ENCODE data around the gene NINJ1.

Gene NINJ1

DNA sequence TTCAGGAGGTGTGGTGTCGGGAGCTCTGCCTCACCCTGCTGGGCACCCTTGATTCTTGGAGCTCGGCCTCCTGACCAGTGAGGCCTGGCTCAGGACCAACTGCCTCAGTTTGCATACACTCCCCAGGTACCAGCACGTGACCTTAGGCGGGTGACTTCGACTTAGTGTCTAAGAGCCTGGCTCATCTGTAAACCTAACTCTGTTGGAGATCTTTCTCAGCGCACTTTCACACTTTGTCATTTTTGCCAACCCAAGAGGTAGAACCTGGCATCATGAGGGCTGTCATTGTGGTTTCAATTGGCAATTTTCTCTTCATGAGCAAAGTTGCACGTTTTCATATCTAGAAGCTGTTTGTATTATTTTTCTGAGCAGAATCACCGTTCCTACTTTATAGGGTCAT lies 36.5 kb upstream of the NINJ1 start:
- ATAC-seq (replicated peaks): no peak
- H3K27me3 Mint-ChIP-seq: peaks cover 0 to 8% of the 10 kb centered on the region in 2 donors

DNA sequence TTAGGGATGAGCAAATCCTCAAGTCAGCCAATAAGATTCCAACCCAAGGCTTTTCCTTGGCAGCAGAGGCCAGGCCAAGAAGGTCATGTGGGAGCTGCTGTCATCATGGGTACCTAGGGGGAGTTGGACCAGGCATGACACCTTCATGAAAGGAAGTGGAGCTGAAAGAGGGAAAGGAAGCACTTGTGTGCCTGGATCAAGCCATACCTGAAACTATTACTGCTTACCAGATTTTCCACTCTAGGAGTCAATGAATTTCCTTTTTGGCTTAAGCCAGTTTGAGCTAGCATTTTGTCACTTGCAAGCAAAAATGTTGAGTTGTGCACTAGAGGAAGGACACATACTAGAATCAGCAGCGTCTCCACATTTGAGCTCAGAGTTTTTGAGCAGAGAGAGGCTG lies 35.4 kb upstream of the NINJ1 start:
- peaks cover 6% of the 10 kb centered on the region for H3K36me3 Mint-ChIP-seq (ENCODE audit: insufficient read depth)
- ATAC-seq (replicated peaks) (no peak), DNase-seq (no peak)
- no peaks in the 10 kb centered on the region for H3K9me3 Mint-ChIP-seq
- H3K4me1 Mint-ChIP-seq (ENCODE audit: low read depth in 2 of 2): peaks cover 8 to 9% of the 10 kb centered on the region in 2 donors
- H3K27me3 Mint-ChIP-seq: peaks cover 0 to 8% of the 10 kb centered on the region in 2 donors
- H3K4me3 Mint-ChIP-seq: no peak overlapping the region
- peak overlapping the region in 1 of 2 donors; percentile 16 for H3K27ac Mint-ChIP-seq

More for the DNA sequence above, 36.5 kb upstream of the NINJ1 start:
- Mint-ChIP-seq H3K27ac (no peak overlapping the region), H3K4me3 (no peak overlapping the region), H3K36me3 (ENCODE audit: insufficient read depth) (peaks cover 6% of the 10 kb centered on the region), H3K4me1 (ENCODE audit: low read depth in 2 of 2) (peaks cover 8 to 9% of the 10 kb centered on the region in 2 donors), H3K9me3 (no peaks in the 10 kb centered on the region)
- no peak for DNase-seq

DNA sequence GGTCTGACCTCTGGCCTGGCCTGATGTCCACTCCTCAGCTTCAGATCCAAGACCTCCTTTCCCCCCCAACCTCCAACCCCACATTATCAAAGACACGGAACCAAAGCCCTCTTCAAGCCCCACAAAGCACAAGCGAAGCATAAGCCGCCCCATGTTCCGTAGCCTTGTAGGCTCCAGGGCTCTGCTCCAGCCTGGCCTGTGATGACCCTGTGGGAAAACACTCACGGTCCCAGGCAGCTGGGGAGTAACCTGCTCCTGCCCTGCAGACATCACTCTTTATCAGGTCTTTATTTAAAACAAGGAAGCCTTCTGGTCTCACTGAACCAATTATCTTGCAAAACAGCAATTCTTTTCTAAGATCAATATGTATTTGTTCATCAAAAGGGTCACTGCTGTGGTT lies 34.5 kb upstream of the NINJ1 start:
- H3K4me1 Mint-ChIP-seq (ENCODE audit: low read depth in 2 of 2): peaks cover 6 to 8% of the 10 kb centered on the region in 2 donors
- DNase-seq (no peak), ATAC-seq (replicated peaks) (no peak)
- H3K9me3 Mint-ChIP-seq: no peaks in the 10 kb centered on the region
- H3K27me3 Mint-ChIP-seq: peaks cover 0 to 3% of the 10 kb centered on the region in 2 donors
- peak overlapping the region in 1 of 2 donors; percentile 9 for H3K27ac Mint-ChIP-seq
- no peak overlapping the region for H3K4me3 Mint-ChIP-seq
- H3K36me3 Mint-ChIP-seq (ENCODE audit: insufficient read depth): peaks cover 4% of the 10 kb centered on the region

DNA sequence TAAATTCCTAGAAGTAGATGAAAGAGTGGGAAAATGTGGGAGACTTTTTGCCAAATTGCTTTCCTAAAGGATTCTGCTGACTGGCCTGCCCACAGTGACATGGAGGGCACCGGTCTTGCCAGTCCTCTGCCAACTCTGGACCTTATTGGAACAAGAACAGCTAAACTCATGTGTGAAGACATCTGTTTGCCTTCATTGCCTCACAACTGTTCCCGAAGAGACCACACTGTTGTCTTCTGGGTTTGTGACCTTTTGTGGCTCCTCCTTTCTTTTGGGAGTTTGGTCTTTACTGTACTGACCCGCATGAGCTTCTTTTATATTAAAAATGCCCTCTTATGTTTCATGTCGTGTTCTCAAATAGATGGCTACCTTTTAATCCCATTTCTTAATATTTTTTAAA lies 33.8 kb upstream of the NINJ1 start:
- H3K9me3 Mint-ChIP-seq: no peaks in the 10 kb centered on the region
- DNase-seq: no peak
- ATAC-seq (replicated peaks): no peak
- no peaks in the 10 kb centered on the region for H3K27me3 Mint-ChIP-seq
- H3K36me3 Mint-ChIP-seq (ENCODE audit: insufficient read depth): peaks cover 3% of the 10 kb centered on the region
- H3K27ac Mint-ChIP-seq: no peak overlapping the region
- H3K4me1 Mint-ChIP-seq (ENCODE audit: low read depth in 2 of 2): peaks cover 4 to 8% of the 10 kb centered on the region in 2 donors
- H3K4me3 Mint-ChIP-seq: no peak overlapping the region

DNA sequence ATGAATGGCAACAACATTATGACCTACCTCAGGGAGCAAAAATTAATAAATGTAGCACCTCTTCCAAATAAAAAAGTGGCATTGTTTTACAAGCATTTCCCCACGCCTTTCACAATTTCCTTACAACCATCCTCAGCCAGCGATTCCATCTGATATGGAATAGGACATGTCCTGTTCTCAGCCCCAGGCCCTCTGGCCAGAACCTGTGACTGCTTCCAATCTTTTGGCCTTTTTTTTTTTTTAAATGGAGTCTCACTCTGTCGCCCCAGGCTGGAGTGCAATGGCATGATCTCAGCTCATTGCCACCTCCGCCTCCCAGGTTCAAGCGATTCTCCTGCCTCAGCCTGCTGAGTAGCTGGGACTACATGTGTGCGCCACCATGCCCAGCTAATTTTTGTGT lies 33.1 kb upstream of the NINJ1 start:
- Mint-ChIP-seq H3K27me3 (no peaks in the 10 kb centered on the region), H3K27ac (no peak overlapping the region), H3K9me3 (no peaks in the 10 kb centered on the region), H3K4me3 (no peak overlapping the region), H3K36me3 (ENCODE audit: insufficient read depth) (no peaks in the 10 kb centered on the region), H3K4me1 (ENCODE audit: low read depth in 2 of 2) (peaks cover 4 to 8% of the 10 kb centered on the region in 2 donors)
- no peak for ATAC-seq (replicated peaks)
- no peak for DNase-seq

DNA sequence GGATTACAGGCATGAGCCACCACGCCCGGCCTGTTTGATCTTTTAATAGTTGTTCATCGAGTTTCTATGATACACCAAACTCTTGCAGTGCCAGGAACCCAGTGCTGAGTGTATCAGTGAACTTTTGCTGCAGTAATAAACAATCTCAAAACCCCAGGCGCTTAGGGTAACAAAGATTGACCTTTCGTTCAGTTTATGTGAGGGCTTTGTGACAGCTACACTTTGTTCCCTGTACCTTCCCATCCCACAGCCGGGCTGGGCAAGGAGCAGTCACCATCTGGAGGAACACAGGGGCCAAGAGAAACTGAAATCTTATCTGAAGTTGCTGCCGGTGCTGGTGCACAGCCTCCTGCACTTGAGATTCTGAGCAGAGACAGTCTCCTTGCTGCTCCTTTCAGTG lies 32.6 kb upstream of the NINJ1 start:
- no peak overlapping the region for H3K27ac Mint-ChIP-seq
- ATAC-seq (replicated peaks): no peak

DNA sequence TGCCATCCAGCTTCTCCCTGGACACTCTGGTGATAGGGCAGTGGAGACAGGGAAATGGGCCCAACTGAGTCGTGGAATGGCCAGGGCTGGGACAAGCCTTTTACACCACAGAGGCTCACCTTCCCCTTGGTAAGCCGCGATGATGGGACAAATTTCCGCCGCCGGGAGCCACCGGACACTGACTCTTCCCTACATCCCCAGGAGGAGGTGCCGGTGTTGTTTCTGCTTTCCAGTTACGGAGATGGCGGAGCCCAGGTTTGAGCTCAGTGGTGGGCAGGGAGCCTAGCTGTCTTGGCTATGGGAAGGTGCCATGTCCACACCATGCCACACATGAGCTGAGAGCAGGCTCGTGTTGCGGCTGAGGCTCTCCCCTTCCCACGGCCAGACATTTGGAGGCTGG lies 30.0 kb upstream of the NINJ1 start:
- Mint-ChIP-seq H3K9me3 (no peaks in the 10 kb centered on the region), H3K27ac (no peak overlapping the region), H3K36me3 (ENCODE audit: insufficient read depth) (no peaks in the 10 kb centered on the region), H3K4me3 (no peak overlapping the region), H3K27me3 (no peaks in the 10 kb centered on the region), H3K4me1 (ENCODE audit: low read depth in 2 of 2) (peaks cover 0 to 3% of the 10 kb centered on the region in 2 donors)
- ATAC-seq (replicated peaks) (no peak), DNase-seq (no peak)

More for the DNA sequence above, 32.6 kb upstream of the NINJ1 start:
- DNase-seq: no peak
- Mint-ChIP-seq H3K4me1 (ENCODE audit: low read depth in 2 of 2) (peaks cover 4 to 8% of the 10 kb centered on the region in 2 donors), H3K9me3 (no peaks in the 10 kb centered on the region), H3K4me3 (no peak overlapping the region), H3K27me3 (no peaks in the 10 kb centered on the region), H3K36me3 (ENCODE audit: insufficient read depth) (no peaks in the 10 kb centered on the region)

DNA sequence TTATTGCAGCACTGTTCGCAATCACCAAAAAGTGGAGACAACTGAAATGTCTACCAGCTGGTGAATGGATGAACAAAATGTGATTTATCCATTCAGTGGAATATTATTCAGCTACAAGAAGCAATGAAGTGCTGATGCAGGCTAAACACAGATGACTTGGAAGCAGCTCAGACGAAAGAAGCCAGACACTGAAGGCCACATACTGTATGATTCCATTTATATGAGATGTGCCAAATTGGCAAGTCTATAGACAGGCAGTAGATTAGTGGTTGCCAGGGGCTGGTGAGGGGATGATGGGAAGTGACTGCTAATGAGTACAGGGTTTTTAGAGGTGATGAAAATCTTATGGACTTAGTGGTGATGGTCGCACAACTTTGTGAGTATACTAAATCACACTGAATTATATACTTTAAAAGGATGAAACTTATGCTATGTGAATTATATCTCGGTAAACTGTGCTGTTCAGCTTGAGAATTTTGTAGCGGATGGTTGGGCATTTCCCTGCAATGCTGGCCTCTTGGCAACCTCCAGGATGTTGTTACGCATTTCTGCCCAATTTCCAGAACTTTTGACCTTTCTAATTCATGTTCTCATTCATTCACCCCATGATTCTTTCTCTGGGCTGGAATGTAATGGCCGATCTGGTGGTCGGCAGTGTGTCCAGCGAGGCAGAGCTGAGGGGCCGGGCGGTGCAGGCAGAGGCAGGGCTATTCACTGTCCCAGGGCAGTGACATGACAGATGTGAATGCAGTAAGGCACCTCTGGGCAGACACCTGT lies 27.9 kb upstream of the NINJ1 start:
- no peak overlapping the region for H3K4me3 Mint-ChIP-seq
- H3K4me1 Mint-ChIP-seq (ENCODE audit: low read depth in 2 of 2): peaks cover 0 to 3% of the 10 kb centered on the region in 2 donors
- H3K27me3 Mint-ChIP-seq: no peaks in the 10 kb centered on the region
- H3K27ac Mint-ChIP-seq: no peak overlapping the region
- H3K9me3 Mint-ChIP-seq: no peaks in the 10 kb centered on the region
- no peaks in the 10 kb centered on the region for H3K36me3 Mint-ChIP-seq (ENCODE audit: insufficient read depth)
- ATAC-seq (replicated peaks) (no peak), DNase-seq (no peak)

DNA sequence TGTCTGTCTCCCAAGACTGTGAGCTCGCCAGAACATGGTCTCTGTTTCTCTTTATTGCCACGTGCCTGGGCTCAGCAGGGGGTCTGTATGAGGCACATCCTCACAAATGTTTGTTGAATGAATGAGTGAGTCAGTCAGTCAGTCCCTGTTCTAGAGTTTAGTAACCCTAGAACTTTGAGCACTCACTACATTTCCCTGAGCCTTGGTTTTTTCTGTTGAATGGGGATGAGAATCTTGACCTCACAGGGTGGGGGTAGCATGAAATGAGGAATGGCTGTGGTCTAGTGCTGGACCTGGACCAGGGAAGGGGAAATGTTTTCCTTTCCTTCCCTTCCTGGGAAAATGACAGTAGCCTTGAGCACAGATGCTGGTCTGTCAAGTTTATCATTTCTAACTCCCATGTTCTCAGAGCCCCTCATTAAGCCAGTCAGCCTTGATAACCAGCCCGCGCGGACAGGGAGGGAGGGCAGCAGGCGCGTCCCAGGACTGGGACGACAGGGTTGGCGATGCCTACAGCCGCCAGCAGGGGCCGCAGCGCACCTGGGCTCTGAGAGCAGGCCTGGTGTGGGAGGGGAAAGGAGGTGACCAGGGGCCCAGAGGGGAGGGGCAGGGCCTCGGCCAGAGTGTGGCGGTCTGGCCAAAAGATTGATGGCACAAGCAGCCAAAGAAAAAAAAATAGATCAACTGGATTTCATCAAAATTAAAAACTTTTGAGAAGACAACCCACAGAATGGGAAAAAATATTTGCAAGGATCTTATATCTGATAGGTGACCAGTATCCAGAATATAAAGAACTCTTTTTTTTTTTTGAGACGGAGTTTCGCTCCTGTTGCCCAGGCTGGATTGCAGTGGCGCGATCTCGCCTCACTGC lies 25.8 kb upstream of the NINJ1 start:
- DNase-seq: peak; percentile 59 to 68 (median 67)
- H3K36me3 Mint-ChIP-seq (ENCODE audit: insufficient read depth): no peaks in the 10 kb centered on the region
- no peaks in the 10 kb centered on the region for H3K9me3 Mint-ChIP-seq
- peak; percentile 91 for ATAC-seq (replicated peaks)
- H3K27ac Mint-ChIP-seq: peak overlapping the region in 1 of 2 donors; percentile 77
- H3K27me3 Mint-ChIP-seq: no peaks in the 10 kb centered on the region
- peaks cover 0 to 3% of the 10 kb centered on the region in 2 donors for H3K4me1 Mint-ChIP-seq (ENCODE audit: low read depth in 2 of 2)
- H3K4me3 Mint-ChIP-seq: no peak overlapping the region

DNA sequence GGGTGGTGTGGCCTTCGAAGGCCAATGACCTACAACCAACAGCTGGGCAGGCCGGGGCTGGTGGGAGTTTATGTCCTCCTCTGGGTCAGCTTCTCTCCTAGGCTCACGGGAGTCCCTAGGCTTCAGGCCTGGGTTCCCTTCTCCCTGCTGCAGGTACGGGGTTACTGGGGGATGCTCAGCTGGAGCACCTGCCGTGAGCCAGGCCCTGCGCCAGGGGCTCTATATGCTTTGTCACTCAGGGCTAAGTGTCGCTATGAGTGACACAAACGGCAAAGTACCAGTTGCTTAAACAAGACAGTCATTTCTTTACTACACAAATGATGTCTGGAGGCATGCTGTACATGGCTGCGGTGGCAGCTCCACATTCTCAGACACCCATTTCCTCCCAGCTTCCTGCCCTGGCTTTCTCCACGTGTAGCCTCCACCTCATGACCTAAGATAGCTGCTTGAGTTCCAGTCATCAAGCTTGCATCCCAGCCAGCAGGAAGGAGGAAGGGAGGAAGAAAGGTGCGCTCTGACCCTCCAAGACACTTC lies 22.5 kb upstream of the NINJ1 start:
- DNase-seq: no peak
- Mint-ChIP-seq H3K4me1 (ENCODE audit: low read depth in 2 of 2) (peaks cover 0 to 3% of the 10 kb centered on the region in 2 donors), H3K36me3 (ENCODE audit: insufficient read depth) (no peaks in the 10 kb centered on the region), H3K9me3 (no peaks in the 10 kb centered on the region), H3K27me3 (no peaks in the 10 kb centered on the region), H3K27ac (peak overlapping the region in 1 of 2 donors; percentile 17), H3K4me3 (no peak overlapping the region)
- ATAC-seq (replicated peaks): peak; percentile 61

DNA sequence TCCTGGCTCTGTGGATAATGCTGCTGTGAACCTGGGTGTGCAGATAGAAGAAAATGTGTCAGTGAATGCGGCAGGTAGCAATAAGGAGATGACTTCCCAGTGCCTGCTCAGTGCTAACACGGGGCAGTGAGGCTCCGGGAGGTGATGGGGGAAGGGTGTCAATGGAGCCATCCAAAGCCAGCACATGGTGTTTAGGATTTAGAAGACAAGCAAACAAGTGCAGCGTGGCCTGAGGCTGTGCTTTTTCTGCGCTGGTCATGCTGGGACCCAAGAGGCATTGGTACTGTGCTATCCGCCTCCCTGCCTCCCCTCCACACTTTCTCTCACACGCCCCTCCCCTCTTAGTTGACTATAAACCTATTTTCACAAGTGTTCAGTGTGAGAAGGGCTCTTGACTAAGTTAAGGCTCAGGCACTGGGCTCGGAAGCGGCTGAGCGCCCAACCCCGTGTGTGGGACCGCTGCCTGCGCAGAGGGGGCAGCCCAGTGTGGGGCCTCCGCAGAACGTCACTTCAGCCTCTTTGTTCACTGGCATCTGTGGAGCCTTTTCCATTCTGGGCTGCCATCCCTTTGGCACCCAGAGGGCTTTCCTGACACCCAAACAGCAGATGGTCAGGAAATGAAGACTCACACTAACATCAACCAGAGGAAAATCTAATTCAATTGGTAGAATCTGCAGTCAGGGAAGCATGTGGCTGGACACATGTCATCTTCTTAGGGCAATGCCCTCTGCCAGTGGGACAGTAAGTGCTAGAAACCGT lies 21.8 kb upstream of the NINJ1 start:
- Mint-ChIP-seq H3K36me3 (ENCODE audit: insufficient read depth) (no peaks in the 10 kb centered on the region), H3K4me1 (ENCODE audit: low read depth in 2 of 2) (peaks cover 0 to 3% of the 10 kb centered on the region in 2 donors), H3K9me3 (no peaks in the 10 kb centered on the region), H3K27me3 (no peaks in the 10 kb centered on the region), H3K4me3 (no peak overlapping the region), H3K27ac (peak overlapping the region in 1 of 2 donors; percentile 17)
- no peak for DNase-seq
- ATAC-seq (replicated peaks): no peak

DNA sequence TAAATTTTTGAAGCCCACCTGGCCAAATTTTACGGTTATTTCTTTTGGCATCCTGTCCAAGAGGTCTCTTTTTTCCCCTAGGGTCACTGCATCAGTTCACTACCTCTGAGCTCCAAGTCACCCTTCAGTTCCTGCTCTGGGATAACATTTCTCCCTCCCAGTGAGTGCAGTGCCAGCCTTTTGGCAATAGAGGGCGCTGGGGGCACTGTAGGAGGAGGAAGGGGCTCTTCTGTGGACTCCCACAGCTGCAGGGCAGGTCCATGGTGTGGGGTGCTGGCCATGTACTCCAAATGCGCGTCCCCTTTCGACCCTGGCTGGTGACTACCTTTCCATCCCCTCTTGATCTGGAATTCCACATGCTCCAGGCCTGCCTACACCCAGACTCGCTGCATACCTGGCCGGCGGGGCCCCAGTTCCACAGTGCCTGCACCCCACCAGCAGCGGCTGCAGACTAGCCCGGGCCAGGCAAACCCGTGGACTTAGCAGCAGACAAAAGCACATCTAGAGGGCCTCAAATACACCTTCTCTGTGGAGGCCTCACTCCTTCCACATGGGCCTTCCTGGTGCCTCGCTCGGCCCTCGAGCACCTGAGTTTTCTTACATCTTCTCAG lies 20.3 kb upstream of the NINJ1 start:
- Mint-ChIP-seq H3K9me3 (no peaks in the 10 kb centered on the region), H3K4me1 (ENCODE audit: low read depth in 2 of 2) (peaks cover 0 to 2% of the 10 kb centered on the region in 2 donors), H3K4me3 (no peak overlapping the region), H3K27ac (no peak overlapping the region), H3K27me3 (no peaks in the 10 kb centered on the region), H3K36me3 (ENCODE audit: insufficient read depth) (no peaks in the 10 kb centered on the region)
- DNase-seq: peak; percentile 37 to 40 (median 39)
- peak; percentile 44 for ATAC-seq (replicated peaks)
